HG02623 (cell line): ENCODE measurements around the gene COL5A1.

Experiments used
- ATAC-seq: cut with Tn5 transposase; IDR thresholded peaks from one replicate; pipeline ENCODE4 v1.9.1; 2021; ENCODE audit warnings: moderate library complexity; ENCODE audit not compliant: unreplicated experiment

COL5A1 gene

GRCh38 chr9:134625361-134626068 is 16.1 kb upstream of the COL5A1 start:
- no peak for ATAC-seq

GRCh38 chr9:134626069-134626423 is 15.6 kb upstream of the COL5A1 start:
- ATAC-seq: no peak

- no peak for ATAC-seq
These were observed 14.8 kb upstream of the COL5A1 start for GRCh38 chr9:134626571-134627416.

GRCh38 chr9:134627417-134628353 is 13.9 kb upstream of the COL5A1 start:
- ATAC-seq: no peak

GRCh38 chr9:134628354-134628736 is 13.3 kb upstream of the COL5A1 start:
- ATAC-seq: no peak

GRCh38 chr9:134629061-134629585 is 12.5 kb upstream of the COL5A1 start:
- ATAC-seq: no peak

GRCh38 chr9:134629586-134630392 is 11.8 kb upstream of the COL5A1 start:
- no peak for ATAC-seq

- ATAC-seq: no peak
These were observed 11.2 kb upstream of the COL5A1 start for GRCh38 chr9:134630393-134630790.

- ATAC-seq: no peak
These were observed 10.7 kb upstream of the COL5A1 start for GRCh38 chr9:134630861-134631260.

GRCh38 chr9:134631881-134632280 is 9.7 kb upstream of the COL5A1 start:
- ATAC-seq: no peak

- ATAC-seq: no peak
These were observed 9.3 kb upstream of the COL5A1 start for GRCh38 chr9:134632329-134632728.

- no peak for ATAC-seq
These were observed 8.1 kb upstream of the COL5A1 start for GRCh38 chr9:134633362-134634142.

GRCh38 chr9:134634176-134634575 is 7.4 kb upstream of the COL5A1 start:
- ATAC-seq: no peak

GRCh38 chr9:134634667-134635230 is 6.9 kb upstream of the COL5A1 start:
- no peak for ATAC-seq

- ATAC-seq: no peak
These were observed 6.1 kb upstream of the COL5A1 start for GRCh38 chr9:134635351-134636148.

GRCh38 chr9:134636149-134636507 is 5.5 kb upstream of the COL5A1 start:
- ATAC-seq: no peak

GRCh38 chr9:134637241-134637640 is 4.4 kb upstream of the COL5A1 start:
- no peak for ATAC-seq

- ATAC-seq: no peak
These were observed 3.7 kb upstream of the COL5A1 start for GRCh38 chr9:134637696-134638501.
